ENCODE data around the gene SMIM13. TPM values are rescaled to one million over a fixed set of nuclear protein-coding genes. Genes with fewer than 3 reads are reported as not detected.

The SMIM13 gene
- total RNA-seq, 1 experiment from 2014 or later, result 28.3 TPM

DNA sequence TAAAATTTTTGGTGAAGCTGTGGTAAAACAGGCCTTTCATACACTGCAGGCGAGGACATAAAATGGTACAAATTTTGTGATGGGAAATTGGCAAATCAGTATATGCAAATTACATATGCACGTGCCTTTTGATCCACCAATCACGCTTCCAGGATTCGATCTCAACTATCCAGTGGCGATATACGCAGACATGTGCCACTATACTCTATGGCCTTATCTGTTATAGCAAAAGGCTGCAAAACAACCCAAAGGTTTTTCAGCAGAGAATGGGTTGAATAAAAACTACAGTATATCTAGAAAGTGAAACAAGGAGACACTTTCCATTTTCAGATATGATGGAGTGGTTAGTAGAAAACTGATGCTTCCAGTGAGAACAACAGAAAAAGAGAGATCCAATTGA, 59.8 kb downstream of the SMIM13 start:
- no peak for DNase-seq (ENCODE audit: low read depth)

GRCh38 chr6:11155589-11155988, 62.0 kb downstream of the SMIM13 start:
- DNase-seq (ENCODE audit: low read depth), result no peak

DNA sequence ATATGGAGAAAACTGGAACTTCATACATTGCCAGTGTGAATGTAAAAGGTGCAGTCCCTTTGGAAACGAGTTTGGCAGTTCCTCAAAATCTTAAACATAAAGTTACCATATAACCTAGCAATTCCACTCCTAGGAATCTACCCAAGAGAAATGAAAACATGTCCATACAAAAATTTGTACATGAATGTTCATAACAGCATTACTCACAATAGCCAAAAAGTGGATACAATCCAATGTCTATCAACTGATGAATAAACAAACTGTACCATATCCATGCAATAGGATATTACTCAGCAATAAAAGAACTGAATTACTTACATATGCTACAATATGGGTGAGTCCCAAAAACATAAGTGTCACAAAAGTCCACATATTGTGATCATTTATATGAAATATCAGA, 66.6 kb downstream of the SMIM13 start:
- no peak for DNase-seq (ENCODE audit: low read depth)

DNA sequence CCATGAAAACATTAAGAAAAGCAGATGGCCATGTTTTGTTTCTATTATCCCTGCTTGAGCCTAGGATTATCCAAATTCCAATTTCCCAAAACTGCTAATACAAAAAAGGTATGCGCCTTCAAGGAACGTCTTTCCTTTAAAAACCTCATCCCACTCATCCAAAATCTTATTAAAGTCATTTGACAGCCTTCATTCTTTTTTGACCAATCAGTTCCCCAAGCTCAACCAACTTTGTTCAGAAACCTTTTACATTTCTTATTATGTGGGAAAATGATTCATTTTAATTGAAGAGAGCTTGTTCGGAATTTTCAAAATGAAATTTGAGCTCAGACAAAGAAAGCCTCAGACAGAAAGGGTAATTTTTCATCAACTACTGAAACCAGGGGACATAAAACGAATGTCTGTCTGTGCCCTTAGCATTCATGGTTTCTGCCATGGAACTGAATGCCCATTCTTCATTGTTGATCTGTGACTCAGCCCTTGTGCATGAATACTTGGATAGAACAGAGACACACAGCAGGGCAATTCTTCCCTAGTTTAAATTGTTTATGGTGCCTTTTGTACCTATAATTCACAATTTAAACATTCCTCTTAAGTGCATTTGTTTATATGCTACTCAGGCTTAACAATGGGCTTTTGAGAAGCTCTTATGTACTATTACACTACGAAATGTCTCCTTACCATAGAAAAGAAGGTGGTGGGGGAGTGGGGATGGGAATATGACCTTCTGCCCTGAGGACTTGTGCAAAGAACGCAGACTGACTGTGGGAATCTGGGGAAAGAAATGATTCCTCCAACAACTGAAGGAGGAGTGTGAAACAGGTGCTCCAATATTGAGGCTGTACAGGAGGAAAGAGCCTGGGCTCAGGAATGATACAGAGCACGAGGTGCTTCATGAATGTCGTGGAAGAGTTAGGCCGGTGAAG, 67.7 kb downstream of the SMIM13 start:
- peak; percentile 59 for DNase-seq (ENCODE audit: low read depth)

GRCh38 chr6:11162262-11162661, 68.6 kb downstream of the SMIM13 start:
- DNase-seq (ENCODE audit: low read depth), result no peak

- DNase-seq (ENCODE audit: low read depth), result no peak
Observed at GRCh38 chr6:11163932-11164331, 70.3 kb downstream of the SMIM13 start.

- no peak for DNase-seq (ENCODE audit: low read depth)
Observed at GRCh38 chr6:11164717-11165646, 71.3 kb downstream of the SMIM13 start.

GRCh38 chr6:11166948-11167347, 73.3 kb downstream of the SMIM13 start:
- DNase-seq (ENCODE audit: low read depth), result no peak

GRCh38 chr6:11168091-11168635, 74.5 kb downstream of the SMIM13 start:
- no peak for DNase-seq (ENCODE audit: low read depth)

DNA sequence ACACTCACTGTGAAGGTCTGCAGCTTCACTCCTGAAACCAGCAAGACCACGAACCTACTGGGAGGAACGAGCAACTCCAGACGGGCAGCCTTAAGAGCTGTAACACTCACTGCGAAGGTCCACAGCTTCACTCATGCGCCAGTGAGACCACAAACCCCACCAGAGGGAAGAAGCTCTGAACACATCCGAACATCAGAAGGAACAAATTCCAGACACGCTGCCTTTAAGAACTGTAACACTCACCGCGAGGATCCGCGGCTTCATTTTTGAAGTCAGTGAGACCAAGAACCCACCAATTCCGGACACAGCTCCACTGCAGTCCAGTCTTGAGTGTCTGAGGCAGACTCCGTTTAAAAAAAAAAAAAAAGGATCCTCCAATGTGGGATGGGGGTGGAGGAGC, 78.3 kb downstream of the SMIM13 start:
- DNase-seq (ENCODE audit: low read depth), result no peak

- peak; percentile 65 for DNase-seq (ENCODE audit: low read depth)
Observed at GRCh38 chr6:11172501-11173327, 79.1 kb downstream of the SMIM13 start.

DNA sequence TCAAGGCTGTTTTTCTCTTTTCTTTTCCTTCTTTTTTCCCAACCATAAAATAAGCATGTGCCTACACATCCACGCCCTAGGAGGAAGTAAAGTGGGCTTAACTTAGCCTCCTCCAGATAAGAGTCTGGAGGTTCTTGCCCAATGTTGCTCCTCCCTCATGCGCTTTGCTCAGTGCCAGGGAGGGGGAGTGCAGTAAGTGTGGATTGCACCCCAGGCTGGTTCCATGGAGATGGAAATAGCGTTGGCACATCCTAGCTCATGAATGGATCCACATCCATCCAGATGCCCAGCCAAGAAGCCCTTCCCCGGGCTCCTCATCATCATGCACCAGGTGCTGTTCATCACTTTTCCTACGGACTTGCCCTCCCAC, 80.6 kb downstream of the SMIM13 start:
- DNase-seq (ENCODE audit: low read depth), result no peak

DNA sequence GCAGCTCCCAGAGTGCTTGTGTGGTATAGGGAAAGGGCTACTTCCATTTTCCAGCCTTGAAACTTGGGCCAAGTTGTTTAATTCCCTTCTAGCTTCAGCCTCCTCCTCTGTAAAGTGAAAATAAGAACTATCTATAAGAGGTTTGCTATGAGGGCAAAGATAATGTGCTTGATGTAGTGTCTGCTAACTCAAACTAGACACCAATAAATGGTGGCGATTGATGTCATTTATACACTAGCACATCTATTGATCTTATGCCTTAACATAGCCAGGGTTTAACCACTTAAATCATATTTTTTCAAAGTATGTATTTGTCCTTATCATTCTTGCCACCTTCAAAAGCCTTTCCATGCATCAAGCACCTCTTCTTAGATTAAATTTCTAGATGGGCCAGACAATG, 83.6 kb downstream of the SMIM13 start:
- DNase-seq (ENCODE audit: low read depth), result no peak

- no peak for DNase-seq (ENCODE audit: low read depth)
Observed at GRCh38 chr6:11179088-11179418, 85.4 kb downstream of the SMIM13 start.

DNA sequence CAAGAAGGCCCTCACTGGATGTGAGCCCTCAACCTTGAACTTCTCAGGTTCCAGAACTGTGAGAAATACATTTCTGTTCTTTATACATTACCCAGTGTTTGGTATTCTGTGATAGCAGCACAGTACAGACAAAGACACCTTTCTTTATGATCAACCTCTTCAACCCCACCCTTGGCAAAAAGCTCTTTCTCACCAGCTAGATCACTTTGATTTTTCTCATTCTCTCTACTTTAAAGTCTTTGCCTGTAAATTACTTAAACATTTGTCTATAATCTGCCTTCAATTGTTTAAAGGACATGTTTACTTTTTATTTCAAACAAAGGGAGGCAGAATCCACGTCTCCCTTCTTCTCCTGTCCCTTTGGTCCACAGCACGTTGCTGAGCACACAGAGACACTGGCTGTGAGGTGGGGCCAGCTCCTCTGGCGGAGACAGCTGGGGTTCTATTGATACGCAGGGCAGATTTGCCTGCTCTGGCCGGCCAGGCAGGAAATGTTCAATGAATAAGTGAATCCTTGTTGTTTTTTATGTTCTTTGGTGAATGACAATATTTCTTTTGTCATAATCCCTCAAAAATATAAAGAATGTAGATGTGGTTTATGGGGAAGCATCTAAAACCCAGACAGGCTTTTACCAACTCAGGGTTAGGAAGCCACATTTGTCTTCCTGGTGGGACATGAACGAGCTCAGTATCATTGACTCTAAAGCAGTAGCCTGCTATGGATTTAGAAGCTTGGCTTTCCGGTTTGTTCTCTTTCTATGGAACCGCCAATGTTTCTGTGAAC, 86.0 kb downstream of the SMIM13 start:
- DNase-seq (ENCODE audit: low read depth), result no peak

DNA sequence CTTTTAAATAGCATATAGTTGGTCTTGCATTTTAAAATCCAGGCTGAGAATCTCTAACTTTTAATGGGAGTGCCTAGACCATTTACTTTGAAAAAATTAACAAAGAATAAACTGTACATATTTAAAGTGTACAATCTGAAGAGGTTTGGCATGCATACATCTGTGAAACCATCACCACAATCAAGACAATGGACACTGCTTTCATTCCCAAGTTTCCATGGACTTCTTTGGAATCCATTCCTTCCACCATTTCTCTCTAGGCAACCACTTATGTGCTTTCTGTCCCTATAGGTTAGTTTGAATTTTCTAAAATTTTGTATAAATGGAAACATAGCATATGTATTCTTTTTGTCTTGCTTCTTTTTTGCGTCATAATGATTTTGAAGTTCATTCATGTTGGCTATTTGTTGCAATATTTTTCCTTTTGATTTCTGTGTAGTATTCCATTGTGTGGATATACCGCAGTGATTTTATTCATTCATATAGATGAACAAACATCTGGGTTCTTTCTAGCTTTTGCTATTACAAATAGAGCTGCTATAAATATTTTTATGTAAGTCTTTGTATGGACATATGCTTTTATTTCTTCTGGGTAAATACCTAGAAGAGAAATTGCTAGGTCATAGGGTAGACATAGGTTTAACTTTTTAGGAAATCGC, 88.0 kb downstream of the SMIM13 start:
- no peak for DNase-seq (ENCODE audit: low read depth)

GRCh38 chr6:11183761-11184362, 90.2 kb downstream of the SMIM13 start:
- DNase-seq (ENCODE audit: low read depth), result no peak

GRCh38 chr6:11185204-11185842, 91.7 kb downstream of the SMIM13 start:
- DNase-seq (ENCODE audit: low read depth), result no peak

GRCh38 chr6:11187301-11187700, 93.7 kb downstream of the SMIM13 start:
- DNase-seq (ENCODE audit: low read depth), result no peak

Data from Daoy (cell line).